ENCODE data around the gene FZD7.

DNA sequence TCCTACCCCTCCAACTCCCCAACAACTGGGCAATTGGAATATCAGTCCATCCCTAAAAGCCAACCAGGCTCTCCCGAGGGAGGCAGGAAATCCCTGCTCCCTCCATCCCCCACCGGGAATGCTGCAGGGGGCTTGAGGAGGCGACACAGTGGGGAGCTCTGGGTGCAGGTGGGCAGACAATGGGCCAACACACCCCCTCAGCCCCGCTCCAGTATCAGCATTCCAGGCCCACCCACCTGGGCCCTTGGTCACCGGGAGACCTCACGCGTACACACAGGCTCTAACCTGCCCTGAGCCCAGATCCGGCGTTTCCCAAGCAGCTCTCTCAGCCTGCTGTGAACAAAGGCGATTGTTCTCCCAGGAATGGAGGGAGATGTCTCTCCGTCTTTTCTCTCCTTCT lies 37.6 kb upstream of the FZD7 start:
- TF ChIP-seq, protein P1, sequence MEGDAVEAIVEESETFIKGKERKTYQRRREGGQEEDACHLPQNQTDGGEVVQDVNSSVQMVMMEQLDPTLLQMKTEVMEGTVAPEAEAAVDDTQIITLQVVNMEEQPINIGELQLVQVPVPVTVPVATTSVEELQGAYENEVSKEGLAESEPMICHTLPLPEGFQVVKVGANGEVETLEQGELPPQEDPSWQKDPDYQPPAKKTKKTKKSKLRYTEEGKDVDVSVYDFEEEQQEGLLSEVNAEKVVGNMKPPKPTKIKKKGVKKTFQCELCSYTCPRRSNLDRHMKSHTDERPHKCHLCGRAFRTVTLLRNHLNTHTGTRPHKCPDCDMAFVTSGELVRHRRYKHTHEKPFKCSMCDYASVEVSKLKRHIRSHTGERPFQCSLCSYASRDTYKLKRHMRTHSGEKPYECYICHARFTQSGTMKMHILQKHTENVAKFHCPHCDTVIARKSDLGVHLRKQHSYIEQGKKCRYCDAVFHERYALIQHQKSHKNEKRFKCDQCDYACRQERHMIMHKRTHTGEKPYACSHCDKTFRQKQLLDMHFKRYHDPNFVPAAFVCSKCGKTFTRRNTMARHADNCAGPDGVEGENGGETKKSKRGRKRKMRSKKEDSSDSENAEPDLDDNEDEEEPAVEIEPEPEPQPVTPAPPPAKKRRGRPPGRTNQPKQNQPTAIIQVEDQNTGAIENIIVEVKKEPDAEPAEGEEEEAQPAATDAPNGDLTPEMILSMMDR (IDR thresholded peaks at IDR 0.05 in 4 of 5, conservative IDR thresholded peaks at IDR 0.05 in 1 of 5): no peak
- TF ChIP-seq POLR2A (IDR thresholded peaks at IDR 0.05): no peak

Data from gastrocnemius medialis (tissue), 4 donors.